Fibroblast of lung (primary cell): ENCODE measurements around the gene NHS.

Source experiments
- CTCF ChIP-seq, 2 donors: IDR thresholded peaks in 1 of 2; conservative IDR thresholded peaks in 1 of 2; 1 replicate in 1 of 2; 2 replicates in 1 of 2; pipeline ENCODE4 v1.5.1; 2011 to 2012; ENCODE audit warnings: low read length in 2 of 2, control low read depth in 1 of 2, inconsistent platforms in 1 of 2, low read depth in 1 of 2, mild to moderate bottlenecking in 1 of 2
- EZH2 ChIP-seq: IDR thresholded peaks from 2 replicates; pipeline ENCODE4 v1.5.1; 2012; ENCODE audit warnings: low read length, control low read depth, mild to moderate bottlenecking; ENCODE audit errors: missing control alignments

GRCh38 chrX:17743913-17744312, 368.9 kb downstream of the NHS start:
- TF ChIP-seq CTCF (conservative IDR thresholded peaks at IDR 0.05 in 1 of 2, IDR thresholded peaks at IDR 0.05 in 1 of 2; ENCODE audit: low read depth in 1 of 2, low read length in 2 of 2) (no peak), EZH2 (no peak)
